WTC11 (cell line): ENCODE results near the gene CGNL1. TPM values are rescaled to one million over a fixed set of nuclear protein-coding genes. Genes with fewer than 3 reads are reported as not detected.

Experiments
- ATAC-seq: fragments of 200-7000 bp; cut with Tn5 transposase; 2 replicates; pipeline ENCODE4 v1.10.0; 2021; ENCODE audit warnings: mild to moderate bottlenecking, moderate library complexity
- CTCF ChIA-PET: fragments of 300-600 bp; sonication (Branson Sonifier 250); formaldehyde crosslinking; loops from one replicate; lab custom pipeline; 2021; ENCODE audit warnings: antibody characterized with exemption; lab: Charles Lee
- POLR2A ChIA-PET: fragments of 350-600 bp; sonication (Branson Sonifier 250); formaldehyde crosslinking; loops from one replicate; lab custom pipeline; 2021; ENCODE audit warnings: antibody characterized with exemption; lab: Charles Lee
- DNase-seq: peaks from one replicate; pipeline ENCODE4 v3.0.0; 2021; ENCODE audit warnings: low spot score
- H3K27ac Mint-ChIP-seq: 2 replicates; pipeline ENCODE4 v1.8.0; 2021; ENCODE audit warnings: mixed read lengths
- H3K27me3 Mint-ChIP-seq: 2 replicates; pipeline ENCODE4 v1.8.0; 2021; ENCODE audit warnings: low read depth, mild to moderate bottlenecking, moderate library complexity, mixed read lengths
- H3K36me3 Mint-ChIP-seq: 2 replicates; pipeline ENCODE4 v1.8.0; 2021; ENCODE audit warnings: mixed read lengths
- H3K4me1 Mint-ChIP-seq: 2 replicates; pipeline ENCODE4 v1.8.0; 2022; ENCODE audit warnings: mixed read lengths
- H3K4me3 Mint-ChIP-seq: 2 replicates; pipeline ENCODE4 v1.8.0; 2021; ENCODE audit warnings: mild to moderate bottlenecking, moderate library complexity, mixed read lengths
- H3K9me3 Mint-ChIP-seq: 2 replicates; pipeline ENCODE4 v1.8.0; 2021; ENCODE audit warnings: mixed read lengths
- ARID4B ChIP-seq: sonication (generic); formaldehyde crosslinking; IDR thresholded peaks from 2 replicates; pipeline ENCODE4 v1.8.0; 2023; ENCODE audit warnings: missing genetic modification reagents, mild to moderate bottlenecking, borderline replicate concordance
- CDX4 ChIP-seq: fragments of 250-450 bp; sonication (Bioruptor Pico); IDR thresholded peaks from 2 replicates; pipeline ENCODE4 v1.9.0; 2021; ENCODE audit warnings: moderate library complexity, mild to moderate bottlenecking, inconsistent platforms, borderline replicate concordance
- CREB1 ChIP-seq: sonication (generic); formaldehyde crosslinking; IDR thresholded peaks from 2 replicates; pipeline ENCODE4 v1.8.0; 2023; ENCODE audit warnings: mild to moderate bottlenecking, missing genetic modification reagents
- FOXP4 ChIP-seq: sonication (generic); formaldehyde crosslinking; IDR thresholded peaks from 2 replicates; pipeline ENCODE4 v1.8.0; 2022; ENCODE audit warnings: mild to moderate bottlenecking, missing genetic modification reagents
- GRHL2 ChIP-seq: fragments of 250-450 bp; sonication (Bioruptor Pico); IDR thresholded peaks from 2 replicates; pipeline ENCODE4 v1.8.0; 2022; ENCODE audit warnings: mild to moderate bottlenecking, moderate library complexity; ENCODE audit not compliant: insufficient replicate concordance, severe bottlenecking
- IRF1 ChIP-seq: sonication (generic); formaldehyde crosslinking; IDR thresholded peaks from 2 replicates; pipeline ENCODE4 v1.8.0; 2023; ENCODE audit warnings: missing genetic modification reagents
- KAT7 ChIP-seq: sonication (generic); formaldehyde crosslinking; IDR thresholded peaks from 2 replicates; pipeline ENCODE4 v1.8.1; 2023; ENCODE audit warnings: missing genetic modification reagents, mild to moderate bottlenecking, borderline replicate concordance
- MXD4 ChIP-seq: fragments of 250-450 bp; sonication (Bioruptor Pico); IDR thresholded peaks from 2 replicates; pipeline ENCODE4 v1.8.0; 2021; ENCODE audit warnings: mild to moderate bottlenecking, moderate library complexity, borderline replicate concordance
- PRRX2 ChIP-seq: fragments of 250-450 bp; sonication (Bioruptor Pico); IDR thresholded peaks from 2 replicates; pipeline ENCODE4 v1.8.0; 2021; ENCODE audit warnings: mild to moderate bottlenecking
- SMAD3 ChIP-seq: sonication (generic); formaldehyde crosslinking; IDR thresholded peaks from 2 replicates; pipeline ENCODE4 v1.8.0; 2022; ENCODE audit warnings: missing genetic modification reagents, mild to moderate bottlenecking, borderline replicate concordance
- ZNF138 ChIP-seq: sonication (generic); formaldehyde crosslinking; conservative IDR thresholded peaks from 2 replicates; pipeline ENCODE4 v1.8.1; 2022; ENCODE audit warnings: mild to moderate bottlenecking, moderate library complexity, missing genetic modification reagents
- ZNF232 ChIP-seq: sonication (generic); formaldehyde crosslinking; IDR thresholded peaks from 2 replicates; pipeline ENCODE4 v1.8.0; 2022; ENCODE audit warnings: mild to moderate bottlenecking, missing genetic modification reagents
- ZNF396 ChIP-seq: fragments of 250-450 bp; sonication (Bioruptor Pico); IDR thresholded peaks from 2 replicates; pipeline ENCODE4 v1.8.0; 2021; ENCODE audit warnings: mild to moderate bottlenecking, moderate library complexity, borderline replicate concordance
- ZNF423 ChIP-seq: fragments of 250-450 bp; sonication (Bioruptor Pico); IDR thresholded peaks from 2 replicates; pipeline ENCODE4 v2.1.2; 2022; ENCODE audit warnings: mild to moderate bottlenecking, moderate library complexity
- ZNF671 ChIP-seq: fragments of 250-450 bp; sonication (Bioruptor Pico); IDR thresholded peaks from 2 replicates; pipeline ENCODE4 v1.8.0; 2021; ENCODE audit warnings: mild to moderate bottlenecking
- total RNA-seq: library from RNA; stranded (reverse); gene quantifications from 3 replicates; pipeline ENCODE4 v1.2.3, GENCODE V29; 2021
- TF ChIP-seq, protein P1 (sequence below): sonication (generic); formaldehyde crosslinking; IDR thresholded peaks from 2 replicates; pipeline ENCODE4 v1.8.0; 2022; ENCODE audit warnings: mild to moderate bottlenecking, missing genetic modification reagents
- TF ChIP-seq, protein P2 (sequence below): sonication (generic); formaldehyde crosslinking; IDR thresholded peaks from 2 replicates; pipeline ENCODE4 v1.8.1; 2022; ENCODE audit warnings: mild to moderate bottlenecking, moderate library complexity, missing genetic modification reagents
- TF ChIP-seq, protein P3 (sequence below): fragments of 250-450 bp; sonication (Bioruptor Pico); IDR thresholded peaks from 2 replicates; pipeline ENCODE4 v1.9.0; 2021; ENCODE audit warnings: mild to moderate bottlenecking
- TF ChIP-seq, protein P4 (sequence below): sonication (generic); formaldehyde crosslinking; IDR thresholded peaks from 2 replicates; pipeline ENCODE4 v1.8.1; 2022; ENCODE audit warnings: low read depth, mild to moderate bottlenecking, moderate library complexity, missing genetic modification reagents, borderline replicate concordance

Gene CGNL1
- total RNA-seq, 1 experiment from 2014 or later = 57.3 TPM

DNA sequence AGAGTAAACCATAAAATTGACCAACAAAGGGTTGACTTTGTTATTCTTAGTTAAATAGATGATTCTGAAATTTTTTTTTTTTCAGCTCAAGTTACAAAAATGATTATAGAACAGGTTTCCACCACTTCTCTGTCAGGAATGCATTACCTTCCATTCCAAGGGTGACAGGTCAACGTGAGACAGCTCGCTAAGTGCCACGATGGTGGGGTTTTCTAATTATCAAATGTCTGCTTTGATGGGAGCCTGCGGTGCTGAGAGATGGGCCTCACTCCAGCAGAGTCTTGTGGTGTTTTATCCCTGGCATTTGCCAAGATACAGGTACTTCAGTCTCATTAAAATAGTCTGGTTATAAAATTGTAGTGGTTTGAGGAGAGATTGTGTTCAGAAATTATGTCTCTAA is 80.3 kb downstream of the CGNL1 start:
- TF ChIP-seq KAT7 (CRISPR knock-in tag) (no peak), CREB1 (CRISPR knock-in tag) (no peak), CDX4 (CRISPR knock-in tag) (no peak), PRRX2 (CRISPR knock-in tag) (no peak), ZNF396 (no peak), FOXP4 (no peak), ARID4B (no peak)
- TF ChIP-seq, protein P1, sequence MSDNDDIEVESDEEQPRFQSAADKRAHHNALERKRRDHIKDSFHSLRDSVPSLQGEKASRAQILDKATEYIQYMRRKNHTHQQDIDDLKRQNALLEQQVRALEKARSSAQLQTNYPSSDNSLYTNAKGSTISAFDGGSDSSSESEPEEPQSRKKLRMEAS (CRISPR knock-in tag) = no peak
- TF ChIP-seq, protein P2, sequence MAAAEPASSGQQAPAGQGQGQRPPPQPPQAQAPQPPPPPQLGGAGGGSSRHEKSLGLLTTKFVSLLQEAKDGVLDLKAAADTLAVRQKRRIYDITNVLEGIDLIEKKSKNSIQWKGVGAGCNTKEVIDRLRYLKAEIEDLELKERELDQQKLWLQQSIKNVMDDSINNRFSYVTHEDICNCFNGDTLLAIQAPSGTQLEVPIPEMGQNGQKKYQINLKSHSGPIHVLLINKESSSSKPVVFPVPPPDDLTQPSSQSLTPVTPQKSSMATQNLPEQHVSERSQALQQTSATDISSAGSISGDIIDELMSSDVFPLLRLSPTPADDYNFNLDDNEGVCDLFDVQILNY (CRISPR knock-in tag) = no peak
- DNase-seq (no peak), ATAC-seq (no peak)
- Mint-ChIP-seq H3K4me3 (no peak overlapping the region), H3K9me3 (no peaks in the 10 kb centered on the region), H3K27me3 (no peaks in the 10 kb centered on the region), H3K36me3 (peaks cover 48% of the 10 kb centered on the region), H3K27ac (no peak overlapping the region), H3K4me1 (no peaks in the 10 kb centered on the region)
- ChIA-PET POLR2A (no interaction called here), CTCF (no interaction called here)

- Mint-ChIP-seq H3K4me1 (no peaks in the 10 kb centered on the region), H3K36me3 (peaks cover 45% of the 10 kb centered on the region), H3K4me3 (no peak overlapping the region), H3K27ac (no peak overlapping the region)
- ATAC-seq (no peak), DNase-seq (no peak)
- CTCF ChIA-PET = interaction anchor here (1.5 kb wide), 1 partner anchor 117 kb away, joined by 3 read pairs; no protein-coding TSS in a partner anchor
- TF ChIP-seq ZNF138 (CRISPR knock-in tag) (no peak), ZNF232 (CRISPR knock-in tag) (no peak), IRF1 (CRISPR knock-in tag) (no peak), SMAD3 (no peak), ZNF671 (CRISPR knock-in tag) (no peak), ZNF423 (no peak), GRHL2 (CRISPR knock-in tag) (no peak), PRRX2 (CRISPR knock-in tag) (no peak), MXD4 (CRISPR knock-in tag) (no peak)
- TF ChIP-seq, protein P3, sequence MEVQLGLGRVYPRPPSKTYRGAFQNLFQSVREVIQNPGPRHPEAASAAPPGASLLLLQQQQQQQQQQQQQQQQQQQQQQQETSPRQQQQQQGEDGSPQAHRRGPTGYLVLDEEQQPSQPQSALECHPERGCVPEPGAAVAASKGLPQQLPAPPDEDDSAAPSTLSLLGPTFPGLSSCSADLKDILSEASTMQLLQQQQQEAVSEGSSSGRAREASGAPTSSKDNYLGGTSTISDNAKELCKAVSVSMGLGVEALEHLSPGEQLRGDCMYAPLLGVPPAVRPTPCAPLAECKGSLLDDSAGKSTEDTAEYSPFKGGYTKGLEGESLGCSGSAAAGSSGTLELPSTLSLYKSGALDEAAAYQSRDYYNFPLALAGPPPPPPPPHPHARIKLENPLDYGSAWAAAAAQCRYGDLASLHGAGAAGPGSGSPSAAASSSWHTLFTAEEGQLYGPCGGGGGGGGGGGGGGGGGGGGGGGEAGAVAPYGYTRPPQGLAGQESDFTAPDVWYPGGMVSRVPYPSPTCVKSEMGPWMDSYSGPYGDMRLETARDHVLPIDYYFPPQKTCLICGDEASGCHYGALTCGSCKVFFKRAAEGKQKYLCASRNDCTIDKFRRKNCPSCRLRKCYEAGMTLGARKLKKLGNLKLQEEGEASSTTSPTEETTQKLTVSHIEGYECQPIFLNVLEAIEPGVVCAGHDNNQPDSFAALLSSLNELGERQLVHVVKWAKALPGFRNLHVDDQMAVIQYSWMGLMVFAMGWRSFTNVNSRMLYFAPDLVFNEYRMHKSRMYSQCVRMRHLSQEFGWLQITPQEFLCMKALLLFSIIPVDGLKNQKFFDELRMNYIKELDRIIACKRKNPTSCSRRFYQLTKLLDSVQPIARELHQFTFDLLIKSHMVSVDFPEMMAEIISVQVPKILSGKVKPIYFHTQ (CRISPR knock-in tag) = no peak
- TF ChIP-seq, protein P4, sequence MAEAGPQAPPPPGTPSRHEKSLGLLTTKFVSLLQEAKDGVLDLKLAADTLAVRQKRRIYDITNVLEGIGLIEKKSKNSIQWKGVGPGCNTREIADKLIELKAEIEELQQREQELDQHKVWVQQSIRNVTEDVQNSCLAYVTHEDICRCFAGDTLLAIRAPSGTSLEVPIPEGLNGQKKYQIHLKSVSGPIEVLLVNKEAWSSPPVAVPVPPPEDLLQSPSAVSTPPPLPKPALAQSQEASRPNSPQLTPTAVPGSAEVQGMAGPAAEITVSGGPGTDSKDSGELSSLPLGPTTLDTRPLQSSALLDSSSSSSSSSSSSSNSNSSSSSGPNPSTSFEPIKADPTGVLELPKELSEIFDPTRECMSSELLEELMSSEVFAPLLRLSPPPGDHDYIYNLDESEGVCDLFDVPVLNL (CRISPR knock-in tag) = no peak
- TF ChIP-seq, protein P1 (CRISPR knock-in tag) = no peak
- TF ChIP-seq, all 79 proteins: peak for 0
- Mint-ChIP-seq H3K27me3 (no peaks in the 10 kb centered on the region), H3K9me3 (no peaks in the 10 kb centered on the region)
- POLR2A ChIA-PET = interaction anchor here (1.1 kb wide), 1 partner anchor 20 kb away, joined by 4 read pairs; no protein-coding TSS in a partner anchor
Observed at GRCh38 chr15:57457726-57458125, 81.4 kb downstream of the CGNL1 start.
